SK-N-SH treated with all-trans-retinoic acid at 6 μM for 48 hours (cell line): ENCODE data around the gene MMS22L.

Source experiments
- CREB5 ChIP-seq: fragments of 250-450 bp; sonication (Bioruptor Pico); IDR thresholded peaks from 2 replicates; pipeline ENCODE4 v1.5.1; 2020; ENCODE audit warnings: low read depth, mild to moderate bottlenecking, moderate library complexity
- OSR1 ChIP-seq: fragments of 250-450 bp; sonication (Bioruptor Pico); IDR thresholded peaks from 2 replicates; pipeline ENCODE4 v1.8.0; 2022; ENCODE audit warnings: moderate library complexity, mild to moderate bottlenecking, inconsistent platforms
- PATZ1 ChIP-seq: fragments of 250-450 bp; sonication (Bioruptor Pico); IDR thresholded peaks from 2 replicates; pipeline ENCODE4 v1.8.0; 2020; ENCODE audit warnings: mild to moderate bottlenecking, moderate library complexity, borderline replicate concordance
- RARB ChIP-seq: fragments of 250-450 bp; sonication (Bioruptor Pico); IDR thresholded peaks from 2 replicates; pipeline ENCODE4 v1.8.0; 2021; ENCODE audit warnings: mild to moderate bottlenecking, moderate library complexity
- ZNF70 ChIP-seq: fragments of 450-650 bp; formaldehyde crosslinking; IDR thresholded peaks from 2 replicates; pipeline ENCODE4 v1.5.0; 2020; ENCODE audit warnings: mild to moderate bottlenecking, moderate library complexity

DNA sequence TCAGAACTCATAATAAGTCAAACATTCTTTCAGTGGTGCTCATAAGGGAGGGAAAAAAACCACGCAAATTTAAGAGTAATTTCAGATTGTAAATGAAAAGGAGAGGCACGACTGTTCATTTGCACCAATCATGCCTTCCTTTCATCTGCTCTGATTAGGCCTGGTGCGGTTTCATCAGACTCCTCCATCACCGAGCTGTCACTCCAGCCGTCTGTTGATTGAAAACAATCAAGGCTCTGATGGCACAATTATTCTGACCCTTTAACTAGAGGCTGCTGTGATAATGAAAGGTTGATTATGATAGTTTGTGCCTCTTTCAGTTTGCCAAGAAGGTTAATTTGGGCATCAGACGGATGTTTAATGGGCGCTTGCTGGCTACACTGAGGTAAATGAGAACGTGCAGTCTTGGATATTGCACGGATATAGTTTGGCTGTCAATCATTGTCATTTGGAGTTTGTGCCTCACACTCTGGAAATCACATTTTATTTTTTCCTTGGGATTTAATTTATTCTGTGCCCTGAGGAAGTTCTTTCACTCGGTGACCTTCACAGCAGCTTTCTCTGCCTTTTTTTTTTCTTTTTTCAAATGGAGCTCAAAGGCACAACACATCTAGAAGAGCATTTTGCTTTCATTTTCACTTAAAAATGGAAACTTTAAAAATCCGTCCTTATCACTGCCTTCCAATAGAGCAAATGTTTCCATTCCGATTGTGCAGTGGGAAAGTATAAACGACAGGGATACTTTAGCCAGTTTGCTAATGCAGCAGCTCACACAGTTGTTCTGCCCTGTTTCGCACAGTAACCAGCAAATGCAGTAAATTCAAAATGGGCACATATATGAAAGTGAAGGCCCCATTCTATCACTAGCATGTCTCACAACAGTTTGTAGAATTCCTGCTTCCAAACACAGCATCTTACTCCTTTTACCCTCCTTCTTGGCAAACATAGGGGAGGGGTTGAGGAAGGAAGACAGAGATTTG is 185.7 kb downstream of the MMS22L start:
- no peak for TF ChIP-seq RARB
- TF ChIP-seq OSR1 (CRISPR knock-in tag) = no peak
- TF ChIP-seq CREB5 (CRISPR knock-in tag) = no peak
- TF ChIP-seq PATZ1 (CRISPR knock-in tag) = no peak
- TF ChIP-seq ZNF70 = no peak
